Testis (tissue), 2 donors: ENCODE data around the gene RXRG.

ENCODE experiments used
- CTCF ChIP-seq, 3 experiments: fragments of 450-650 bp in 2 of 3; fragments of 200-600 bp in 1 of 3; sonication (generic) in 1 of 3; IDR thresholded peaks; one replicate each; pipeline ENCODE4 v1.5.1; 2016 to 2019; ENCODE audit warnings: antibody characterized with exemption in 3 of 3, mild to moderate bottlenecking in 2 of 3, moderate library complexity in 1 of 3
- POLR2A ChIP-seq: fragments of 450-650 bp; IDR thresholded peaks from one replicate; pipeline ENCODE4 v1.6.1; 2017; ENCODE audit warnings: antibody characterized with exemption, mild to moderate bottlenecking, moderate library complexity

- TF ChIP-seq CTCF (IDR thresholded peaks at IDR 0.05) (no peak), POLR2A (no peak)
These were observed 31.9 kb upstream of the RXRG start for GRCh38 chr1:165476776-165477175.
